Vagina (tissue), 2 donors: ENCODE measurements around the gene DCUN1D5. TPM values are rescaled to one million over a fixed set of nuclear protein-coding genes. Genes with fewer than 3 reads are reported as not detected.

Experiments
- DNase-seq, 2 donors: peaks; one replicate each; pipeline ENCODE4 v3.0.0-alpha.2; 2017; ENCODE audit errors: extremely low spot score in 2 of 2
- H3K27ac ChIP-seq: fragments of 200-600 bp; sonication (generic); one replicate; pipeline ENCODE4 v1.5.1; 2019
- H3K27me3 ChIP-seq: fragments of 200-600 bp; sonication (generic); one replicate; pipeline ENCODE4 v1.5.1; 2019
- H3K36me3 ChIP-seq, 2 donors: fragments of 200-600 bp; sonication (generic); one replicate each; pipeline ENCODE4 v1.5.1; 2017 to 2019
- H3K4me1 ChIP-seq: fragments of 200-600 bp; sonication (generic); one replicate; pipeline ENCODE4 v1.5.1; 2019
- H3K4me3 ChIP-seq, 2 donors: fragments of 200-600 bp; sonication (generic); 1 replicate in 1 of 2; 2 replicates in 1 of 2; pipeline ENCODE4 v1.5.1; 2016 to 2019
- H3K9me3 ChIP-seq: fragments of 200-600 bp; sonication (generic); one replicate; pipeline ENCODE4 v1.5.1; 2019
- CTCF ChIP-seq, 3 experiments: fragments of 450-650 bp in 2 of 3; fragments of 200-600 bp in 1 of 3; sonication (generic) in 1 of 3; IDR thresholded peaks; one replicate each; pipeline ENCODE4 v1.5.1; 2017 to 2019; ENCODE audit warnings: antibody characterized with exemption in 3 of 3, mild to moderate bottlenecking in 2 of 3, moderate library complexity in 2 of 3
- POLR2A ChIP-seq, 2 donors: fragments of 450-650 bp; IDR thresholded peaks; one replicate each; pipeline ENCODE4 v1.6.1; 2017; ENCODE audit warnings: antibody characterized with exemption in 2 of 2, mild to moderate bottlenecking in 2 of 2, moderate library complexity in 2 of 2
- POLR2AphosphoS5 ChIP-seq, 2 donors: sonication (generic); formaldehyde crosslinking; IDR thresholded peaks; one replicate each; pipeline ENCODE4 v1.9.0; 2017; ENCODE audit warnings: antibody characterized with exemption in 2 of 2, mild to moderate bottlenecking in 2 of 2, low read depth in 1 of 2; ENCODE audit not compliant: insufficient read depth in 1 of 2
- intact Hi-C: fragments of 100-400 bp; cut with DNase I; formaldehyde crosslinking; loops from one replicate; pipeline ENCODE4 v1.15.1; 2023
- total RNA-seq: library from RNA; depleted of rRNA; stranded (reverse); fragments of >200 nt; gene quantifications from one replicate; pipeline ENCODE4 v1.2.3, GENCODE V29; 2016

The DCUN1D5 gene
- total RNA-seq, 1 donor from 2014 or later = 37.3 TPM

GRCh38 chr11:103110391-103110790 is 18.4 kb upstream of the DCUN1D5 start:
- Histone ChIP-seq H3K9me3 (no peaks in the 10 kb centered on the region), H3K4me3 (peak overlapping the region; percentile 66 to 73), H3K36me3 (no peaks in the 10 kb centered on the region), H3K27ac (no peak overlapping the region), H3K27me3 (no peaks in the 10 kb centered on the region), H3K4me1 (peaks cover 27% of the 10 kb centered on the region)
- intact Hi-C loops = no loop called here
- no peak for DNase-seq
- TF ChIP-seq POLR2AphosphoS5 (IDR thresholded peaks at IDR 0.05; ENCODE audit: insufficient read depth in 1 of 2, low read depth in 1 of 2) (no peak), CTCF (IDR thresholded peaks at IDR 0.05) (no peak), POLR2A (IDR thresholded peaks at IDR 0.05) (no peak)

GRCh38 chr11:103109818-103110388 is 17.9 kb upstream of the DCUN1D5 start:
- H3K27ac ChIP-seq = peak overlapping the region; percentile 49
- no peak for DNase-seq
- peaks cover 27% of the 10 kb centered on the region for H3K4me1 ChIP-seq
- H3K4me3 ChIP-seq = peak overlapping the region; percentile 66 to 73
- TF ChIP-seq CTCF (IDR thresholded peaks at IDR 0.05) (no peak), POLR2A (IDR thresholded peaks at IDR 0.05) (no peak), POLR2AphosphoS5 (IDR thresholded peaks at IDR 0.05; ENCODE audit: insufficient read depth in 1 of 2, low read depth in 1 of 2) (no peak)
- H3K9me3 ChIP-seq = no peaks in the 10 kb centered on the region
- H3K27me3 ChIP-seq = no peaks in the 10 kb centered on the region
- H3K36me3 ChIP-seq = no peaks in the 10 kb centered on the region
- intact Hi-C loops = no loop called here

GRCh38 chr11:103108933-103109817 is 17.2 kb upstream of the DCUN1D5 start, which contains the start of gene DYNC2H1:
TSS of gene DYNC2H1 (plus strand) at chr11:103109426. CDS start at chr11:103109575, 149 bp downstream.
- peak in 1 of 2 donors; percentile 90 for DNase-seq
- Histone ChIP-seq H3K9me3 (no peaks in the 10 kb centered on the region), H3K36me3 (no peaks in the 10 kb centered on the region), H3K27me3 (no peaks in the 10 kb centered on the region), H3K4me1 (peaks cover 27% of the 10 kb centered on the region), H3K4me3 (peak within 1 kb of the TSS; percentile 66 to 73), H3K27ac (peak within 1 kb of the TSS; percentile 49)
- intact Hi-C loops = no loop called here
- TF ChIP-seq CTCF (IDR thresholded peaks at IDR 0.05) (peak in 1 of 3 experiments; percentile 19), POLR2AphosphoS5 (IDR thresholded peaks at IDR 0.05; ENCODE audit: insufficient read depth in 1 of 2, low read depth in 1 of 2) (peak; percentile 55 to 77), POLR2A (IDR thresholded peaks at IDR 0.05) (no peak)

GRCh38 chr11:103097279-103097678 is 5.3 kb upstream of the DCUN1D5 start:
- no peak overlapping the region for H3K4me3 ChIP-seq
- intact Hi-C loops = no loop called here
- no peak for DNase-seq
- no peaks in the 10 kb centered on the region for H3K4me1 ChIP-seq
- H3K27ac ChIP-seq = no peak overlapping the region
- H3K9me3 ChIP-seq = no peaks in the 10 kb centered on the region
- H3K27me3 ChIP-seq = no peaks in the 10 kb centered on the region
- H3K36me3 ChIP-seq = no peaks in the 10 kb centered on the region
- TF ChIP-seq CTCF (IDR thresholded peaks at IDR 0.05) = no peak
- no peak for TF ChIP-seq POLR2A (IDR thresholded peaks at IDR 0.05)
- TF ChIP-seq POLR2AphosphoS5 (IDR thresholded peaks at IDR 0.05; ENCODE audit: insufficient read depth in 1 of 2, low read depth in 1 of 2) = no peak
